Muscle layer of colon (tissue), 2 donors: Measurements from ENCODE around the gene IMPA2.
"Not testable (repeated sequence)": the region's sequence is repeated elsewhere in the genome, so short reads cannot be mapped to it uniquely, and the experiment has no call there.

Experiments used
- H3K27ac ChIP-seq: one replicate; pipeline ENCODE4 v1.7.0; 2013; ENCODE audit warnings: low read depth, mild to moderate bottlenecking, low read length, moderate library complexity
- H3K27me3 ChIP-seq, 2 donors: one replicate each; pipeline ENCODE4 v1.7.0; 2013; ENCODE audit warnings: low read length in 2 of 2, mild to moderate bottlenecking in 2 of 2; ENCODE audit not compliant: insufficient read depth in 2 of 2, control insufficient read depth in 1 of 2
- H3K36me3 ChIP-seq: one replicate; pipeline ENCODE4 v1.7.0; 2013; ENCODE audit warnings: mild to moderate bottlenecking, low read length; ENCODE audit not compliant: insufficient read depth
- H3K4me1 ChIP-seq: one replicate; pipeline ENCODE4 v1.7.0; 2013; ENCODE audit warnings: mild to moderate bottlenecking, low read length; ENCODE audit not compliant: insufficient read depth
- H3K4me3 ChIP-seq, 2 donors: one replicate each; pipeline ENCODE4 v1.7.0; 2013; ENCODE audit warnings: low read length in 2 of 2, low read depth in 1 of 2, mild to moderate bottlenecking in 1 of 2, moderate library complexity in 1 of 2
- H3K9ac ChIP-seq: one replicate; pipeline ENCODE4 v1.7.0; 2013; ENCODE audit warnings: low read length
- H3K9me3 ChIP-seq: one replicate; pipeline ENCODE4 v1.7.0; 2013; ENCODE audit warnings: mild to moderate bottlenecking, low read length
- donor health status: abdominal sarcoma.
- donor health status: Adenocarcinoma of cecum.

IMPA2 gene

DNA sequence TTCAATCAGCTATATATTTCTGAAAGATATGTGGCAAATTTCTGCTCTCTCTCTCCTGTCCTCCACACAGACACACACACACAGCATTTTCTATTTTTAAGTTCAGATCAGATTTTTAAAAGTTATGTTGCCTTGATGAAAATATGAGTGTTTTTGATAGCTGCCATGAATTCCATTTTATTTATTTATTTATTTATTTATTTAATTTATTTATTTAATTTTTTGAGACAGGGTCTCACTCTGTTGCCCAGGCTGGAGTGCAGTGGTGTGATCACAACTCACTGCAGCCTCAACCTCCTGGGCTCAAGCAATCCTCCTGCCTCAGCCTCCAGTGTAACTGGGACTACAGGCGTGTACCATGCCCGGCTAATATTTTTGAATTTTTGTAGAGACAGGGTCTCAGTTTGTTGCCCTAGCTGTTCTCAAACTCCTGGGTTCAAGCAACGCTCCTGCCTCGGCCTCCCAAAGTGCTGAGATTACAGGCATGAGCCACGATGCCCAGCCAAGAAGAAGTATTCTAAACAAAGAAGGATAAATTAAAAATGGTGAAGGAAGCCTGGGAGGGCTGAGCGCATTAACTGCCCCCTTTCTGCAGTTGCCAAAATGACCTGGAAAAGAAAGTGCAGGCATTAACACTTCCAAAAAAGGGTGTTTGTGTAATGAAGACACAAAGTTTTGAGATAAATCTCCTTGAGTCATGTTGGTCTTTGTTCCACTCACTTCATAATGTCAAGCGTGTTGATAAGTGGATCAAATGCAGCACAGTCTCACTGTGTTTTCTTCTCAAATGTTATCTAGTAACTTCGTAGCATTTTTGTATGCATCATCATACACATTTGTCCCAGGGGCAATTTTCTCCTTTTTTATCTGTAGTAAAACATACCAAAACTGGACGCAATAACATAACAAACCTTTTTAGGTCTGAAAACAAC lies 11.1 kb upstream of the IMPA2 start:
- Histone ChIP-seq H3K27me3 (no peaks in the 10 kb centered on the region), H3K9ac (no peak overlapping the region), H3K4me1 (no peaks in the 10 kb centered on the region), H3K27ac (no peak overlapping the region), H3K9me3 (no peaks in the 10 kb centered on the region), H3K36me3 (no peaks in the 10 kb centered on the region), H3K4me3 (no peak overlapping the region)

DNA sequence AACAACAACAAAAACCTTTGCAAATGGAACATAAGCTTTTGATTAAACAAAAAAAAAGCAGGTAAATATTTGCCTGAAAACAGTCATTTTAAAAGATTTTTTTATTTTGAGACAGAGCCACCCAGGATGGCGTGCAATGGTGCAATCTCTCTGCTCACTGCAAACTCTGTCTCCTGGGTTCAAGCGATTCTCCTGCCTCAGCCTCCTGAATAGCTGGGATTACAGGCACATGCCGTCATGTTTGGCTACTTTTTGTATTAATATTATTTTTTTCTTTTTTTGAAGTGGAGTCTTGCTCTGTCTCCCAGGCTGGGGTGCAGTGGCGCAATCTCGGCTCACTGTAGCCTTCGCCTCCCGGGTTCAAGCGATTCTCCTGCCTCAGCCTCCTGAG lies 10.5 kb upstream of the IMPA2 start:
- not testable (repeated sequence) for H3K27ac ChIP-seq, H3K9ac ChIP-seq, H3K36me3 ChIP-seq, H3K9me3 ChIP-seq, H3K4me3 ChIP-seq, H3K27me3 ChIP-seq, H3K4me1 ChIP-seq

DNA sequence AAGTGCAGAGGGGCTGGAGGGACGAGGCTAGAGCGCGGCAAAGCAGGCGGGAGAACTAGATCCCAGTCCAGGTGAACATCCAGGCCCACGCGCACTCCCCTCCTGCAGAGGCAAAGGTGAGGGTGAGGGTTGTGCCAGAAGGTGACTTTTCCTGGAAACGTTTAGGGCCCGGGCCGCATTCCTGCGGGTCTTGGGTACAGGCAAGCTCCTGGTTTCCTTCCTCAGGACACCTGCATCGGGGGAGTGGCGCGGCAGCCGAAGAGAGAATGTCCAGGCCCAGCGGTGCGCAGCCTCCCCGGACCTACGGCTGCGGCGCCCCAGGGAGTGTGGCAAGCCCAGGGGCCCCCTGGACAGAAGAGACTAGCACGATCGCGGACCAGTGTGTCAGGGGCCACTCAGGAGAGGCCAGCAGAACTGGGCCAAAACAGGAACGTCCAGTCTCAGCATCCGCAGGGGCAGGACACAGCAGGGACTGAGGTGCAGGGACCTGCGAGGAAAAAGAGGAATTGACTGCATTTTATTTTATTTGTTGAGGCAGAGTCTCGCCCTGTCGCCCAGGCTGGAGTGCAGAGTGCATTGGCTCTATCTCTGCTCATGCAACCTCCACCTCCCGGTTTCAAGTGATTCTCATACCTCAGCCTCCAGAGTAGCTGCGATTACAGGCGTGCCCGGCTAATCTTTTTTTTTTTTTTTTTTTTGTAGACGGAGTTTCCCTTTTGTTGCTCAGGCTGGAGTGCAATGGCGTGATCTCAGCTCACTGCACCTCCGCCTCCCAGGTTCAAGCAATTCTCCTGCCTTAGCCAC lies 8.7 kb upstream of the IMPA2 start:
- H3K4me3 ChIP-seq, result no peak overlapping the region
- H3K27ac ChIP-seq, result no peak overlapping the region
- H3K9ac ChIP-seq, result no peak overlapping the region
- H3K36me3 ChIP-seq, result no peaks in the 10 kb centered on the region
- H3K4me1 ChIP-seq, result no peaks in the 10 kb centered on the region
- H3K27me3 ChIP-seq, result no peaks in the 10 kb centered on the region
- H3K9me3 ChIP-seq, result no peaks in the 10 kb centered on the region

DNA sequence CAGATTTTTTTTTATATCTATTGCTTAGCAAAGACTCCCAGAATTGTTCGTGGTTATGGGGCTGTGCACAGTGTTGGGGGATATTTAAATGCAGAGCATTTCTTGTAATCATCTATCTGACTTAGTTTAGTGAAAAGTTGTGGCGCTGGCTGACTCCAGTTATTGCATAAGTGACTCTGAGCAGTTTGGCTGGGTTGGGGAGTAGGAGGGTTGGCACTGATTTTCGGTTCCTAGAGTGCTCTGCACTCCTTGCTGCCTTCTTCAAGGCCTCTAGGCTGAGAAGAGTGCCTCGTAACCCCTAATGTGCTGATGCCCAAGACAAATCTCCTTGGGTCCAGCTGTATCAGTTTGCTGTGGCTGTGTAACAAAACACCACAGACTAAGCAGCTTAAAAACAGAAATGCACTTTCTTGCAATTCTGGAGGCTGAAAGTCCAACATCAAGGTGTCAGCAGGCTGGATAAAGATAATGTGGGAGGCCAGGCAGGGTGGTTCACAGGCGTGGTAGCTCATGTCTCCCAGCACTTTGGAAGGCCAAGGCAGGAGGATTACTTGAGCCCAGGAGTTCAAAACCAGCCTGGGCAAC lies 6.5 kb upstream of the IMPA2 start:
- no peak overlapping the region for H3K27ac ChIP-seq
- H3K36me3 ChIP-seq, result no peaks in the 10 kb centered on the region
- no peak overlapping the region for H3K9ac ChIP-seq
- H3K4me1 ChIP-seq, result peaks cover 2% of the 10 kb centered on the region
- no peaks in the 10 kb centered on the region for H3K27me3 ChIP-seq
- no peaks in the 10 kb centered on the region for H3K9me3 ChIP-seq
- no peak overlapping the region for H3K4me3 ChIP-seq

DNA sequence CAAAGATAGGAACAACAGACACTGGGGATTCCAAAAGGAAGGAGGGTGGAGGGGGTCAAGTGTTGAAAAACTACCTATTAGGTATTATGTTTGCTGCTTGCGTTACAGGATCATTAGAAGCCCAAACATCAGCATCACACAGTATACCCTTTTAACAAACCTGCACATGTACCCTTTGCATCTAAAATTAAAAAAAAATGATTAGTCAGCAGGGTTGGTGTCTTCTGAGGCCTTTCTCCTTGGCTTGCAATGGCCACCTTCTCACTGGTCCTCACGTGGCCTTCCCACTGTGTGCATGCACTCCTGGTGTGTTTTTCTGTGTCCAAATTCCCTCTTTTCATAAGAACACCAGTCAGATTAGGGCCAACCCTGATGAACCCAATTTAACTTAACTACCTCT lies 5.6 kb upstream of the IMPA2 start:
- H3K4me3 ChIP-seq, result no peak overlapping the region

DNA sequence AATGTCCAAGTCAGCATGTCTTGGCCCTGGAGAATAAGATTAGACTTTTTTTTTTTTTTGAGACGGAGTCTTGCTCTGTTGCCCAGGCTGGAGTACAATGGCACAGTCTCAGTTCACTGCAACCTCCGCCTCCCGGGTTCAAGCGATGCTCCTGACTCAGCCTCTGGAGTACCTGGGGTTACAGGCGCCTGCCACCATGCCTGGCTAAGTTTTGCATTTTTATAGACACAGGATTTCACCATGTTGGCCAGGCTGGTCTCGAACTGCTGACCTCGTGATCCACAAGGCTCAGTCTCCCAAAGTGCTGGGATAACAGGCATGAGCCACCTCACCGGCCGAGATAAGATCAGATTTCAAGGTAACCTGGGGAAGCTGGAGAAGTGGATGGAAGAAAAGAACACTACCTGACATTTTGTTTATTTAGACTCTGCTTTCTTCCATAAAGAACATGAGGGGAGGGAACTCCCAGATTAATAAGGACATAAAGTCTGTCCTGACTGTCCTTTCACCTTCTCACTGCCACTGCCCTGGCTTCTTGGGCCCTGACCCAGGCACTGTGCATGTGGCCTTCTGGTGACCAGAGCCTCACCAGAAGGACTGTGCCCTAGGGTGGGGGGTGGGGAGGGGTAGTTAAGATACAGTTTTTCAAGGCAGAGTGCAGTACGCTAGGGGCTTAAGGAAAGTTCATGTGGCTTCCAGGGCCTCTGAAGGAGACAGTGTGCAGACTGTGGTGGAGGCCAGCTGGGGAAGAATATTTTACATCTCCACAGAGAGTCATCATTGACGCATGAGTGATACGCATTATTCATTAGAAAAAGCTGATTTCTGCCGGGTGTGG lies 4.8 kb upstream of the IMPA2 start:
- Histone ChIP-seq H3K9ac (no peak overlapping the region), H3K9me3 (no peaks in the 10 kb centered on the region), H3K27me3 (no peaks in the 10 kb centered on the region), H3K27ac (no peak overlapping the region), H3K36me3 (no peaks in the 10 kb centered on the region), H3K4me1 (peaks cover 7% of the 10 kb centered on the region), H3K4me3 (no peak overlapping the region)

More for the DNA sequence above, 5.6 kb upstream of the IMPA2 start:
- H3K27me3 ChIP-seq, result no peaks in the 10 kb centered on the region
- no peaks in the 10 kb centered on the region for H3K9me3 ChIP-seq
- no peak overlapping the region for H3K9ac ChIP-seq
- peaks cover 7% of the 10 kb centered on the region for H3K4me1 ChIP-seq
- no peak overlapping the region for H3K27ac ChIP-seq
- no peaks in the 10 kb centered on the region for H3K36me3 ChIP-seq

DNA sequence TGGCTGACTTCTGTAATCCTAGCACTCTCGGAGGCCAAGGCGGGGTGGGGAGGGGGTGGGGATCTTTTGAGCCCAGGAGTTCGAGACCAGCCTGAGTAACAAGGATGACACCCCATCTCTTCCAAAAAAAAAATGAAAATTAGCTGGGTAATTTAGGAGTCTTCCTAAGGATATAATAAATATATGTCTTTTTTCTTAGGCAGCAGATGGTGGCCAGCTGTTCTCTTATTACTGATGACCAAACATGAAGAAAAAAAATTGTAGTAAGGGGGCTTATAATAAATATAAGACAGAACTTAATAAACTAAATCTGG lies 4.2 kb upstream of the IMPA2 start:
- H3K27ac ChIP-seq, result no peak overlapping the region
- no peak overlapping the region for H3K9ac ChIP-seq
- no peaks in the 10 kb centered on the region for H3K36me3 ChIP-seq
- H3K27me3 ChIP-seq, result no peaks in the 10 kb centered on the region
- no peak overlapping the region for H3K4me3 ChIP-seq
- H3K9me3 ChIP-seq, result no peaks in the 10 kb centered on the region
- peaks cover 7% of the 10 kb centered on the region for H3K4me1 ChIP-seq

DNA sequence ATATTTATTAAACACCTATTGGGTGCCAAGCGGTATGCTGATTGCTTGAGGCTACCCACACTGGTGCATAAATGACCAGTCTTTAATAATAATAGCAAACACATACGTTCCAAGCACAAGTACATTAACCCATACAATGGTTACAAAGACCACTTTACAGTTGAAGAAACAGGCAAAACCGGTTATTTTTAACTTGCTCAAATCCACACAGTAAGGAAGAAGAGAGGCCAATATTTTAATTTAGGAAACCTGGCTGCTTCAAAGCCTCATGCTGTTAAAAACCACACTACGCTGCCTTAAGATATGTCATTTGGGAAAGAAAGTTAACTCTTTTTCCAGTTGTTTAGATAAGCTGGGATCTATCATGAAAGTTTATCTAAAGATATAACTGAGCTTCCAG lies 2.4 kb upstream of the IMPA2 start:
- H3K4me3 ChIP-seq, result no peak overlapping the region
- H3K27ac ChIP-seq, result no peak overlapping the region
- H3K36me3 ChIP-seq, result no peaks in the 10 kb centered on the region

DNA sequence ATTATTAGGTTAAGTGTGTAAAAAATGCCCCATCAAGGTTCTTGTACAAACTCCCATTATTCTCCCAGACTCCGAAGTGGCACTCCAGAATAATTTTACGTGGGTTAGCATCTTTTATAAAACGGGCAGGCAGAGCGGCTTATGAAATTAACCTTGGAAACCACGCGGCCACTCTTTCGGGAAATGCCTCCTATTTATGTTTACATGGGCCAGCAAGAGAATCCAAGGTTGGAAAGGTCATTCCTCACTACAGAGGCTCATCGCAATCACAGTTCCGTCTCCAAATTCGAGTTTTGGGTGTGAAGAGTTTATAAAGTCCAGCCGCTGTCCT lies 1.2 kb upstream of the IMPA2 start:
- Histone ChIP-seq H3K9ac (peak overlapping the region; percentile 69), H3K27ac (peak overlapping the region; percentile 88)

More for the DNA sequence above, 2.4 kb upstream of the IMPA2 start:
- Histone ChIP-seq H3K4me1 (peaks cover 12% of the 10 kb centered on the region), H3K9ac (no peak overlapping the region), H3K9me3 (no peaks in the 10 kb centered on the region), H3K27me3 (no peaks in the 10 kb centered on the region)

DNA sequence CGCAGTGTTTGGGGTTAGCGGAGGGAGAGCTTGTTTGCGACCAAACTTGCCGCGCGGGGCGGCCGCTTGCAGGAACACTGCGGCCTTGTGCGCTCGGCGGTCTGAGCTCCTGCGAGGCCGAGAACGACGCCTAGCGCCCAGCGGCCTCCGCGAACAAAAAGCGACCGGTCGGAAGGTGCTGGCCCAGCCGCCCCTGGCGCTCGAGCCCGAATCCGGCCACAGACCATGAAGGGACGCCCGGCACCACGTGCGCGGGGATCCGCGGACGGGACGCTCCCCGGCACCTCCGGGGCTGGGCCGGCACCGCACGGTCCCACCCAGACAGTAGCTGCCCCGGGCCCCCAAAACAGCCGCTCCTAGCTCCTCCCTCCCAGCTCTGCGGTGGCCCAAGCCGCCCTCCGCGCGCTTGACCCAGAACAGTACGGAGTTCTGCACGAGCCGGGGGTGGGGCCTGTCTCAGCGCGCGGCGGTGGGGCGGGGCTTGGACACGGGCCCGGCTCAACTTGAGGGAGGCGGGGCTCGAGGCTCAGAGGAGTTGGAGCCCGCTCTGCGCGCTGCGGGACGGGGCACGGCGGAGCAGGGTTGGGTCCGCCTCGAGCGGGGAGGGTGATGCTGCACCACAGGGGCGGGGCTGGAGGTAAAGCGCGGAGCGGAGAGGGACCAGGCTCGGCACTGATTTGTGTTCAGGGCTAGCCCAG lies 664 bp upstream of the IMPA2 start:
- Histone ChIP-seq H3K9ac (peak overlapping the region; percentile 69), H3K27ac (peak overlapping the region; percentile 88), H3K9me3 (no peaks in the 10 kb centered on the region), H3K36me3 (no peaks in the 10 kb centered on the region), H3K4me3 (peak overlapping the region; percentile 45 to 64), H3K4me1 (peaks cover 12% of the 10 kb centered on the region), H3K27me3 (no peaks in the 10 kb centered on the region)

More for the DNA sequence above, 1.2 kb upstream of the IMPA2 start:
- Histone ChIP-seq H3K36me3 (no peaks in the 10 kb centered on the region), H3K4me1 (peaks cover 12% of the 10 kb centered on the region), H3K9me3 (no peaks in the 10 kb centered on the region), H3K27me3 (no peaks in the 10 kb centered on the region), H3K4me3 (peak overlapping the region; percentile 45 to 64)
